Inflammatory macrophage (primary cell): ENCODE results near the gene FES.
"Not testable (repeated sequence)": the region's sequence is repeated elsewhere in the genome, so short reads cannot be mapped to it uniquely, and the experiment has no call there.

Experiments used
- DNase-seq, 2 donors: peaks; one replicate each; pipeline ENCODE4 v3.0.0-alpha.2; 2020 to 2022

Gene FES

GRCh38 chr15:90862487-90862886 lies 21.8 kb upstream of the FES start:
- no peak for DNase-seq

- peak; percentile 90 to 93 for DNase-seq
These were observed 21.1 kb upstream of the FES start for GRCh38 chr15:90862964-90863778.

DNA sequence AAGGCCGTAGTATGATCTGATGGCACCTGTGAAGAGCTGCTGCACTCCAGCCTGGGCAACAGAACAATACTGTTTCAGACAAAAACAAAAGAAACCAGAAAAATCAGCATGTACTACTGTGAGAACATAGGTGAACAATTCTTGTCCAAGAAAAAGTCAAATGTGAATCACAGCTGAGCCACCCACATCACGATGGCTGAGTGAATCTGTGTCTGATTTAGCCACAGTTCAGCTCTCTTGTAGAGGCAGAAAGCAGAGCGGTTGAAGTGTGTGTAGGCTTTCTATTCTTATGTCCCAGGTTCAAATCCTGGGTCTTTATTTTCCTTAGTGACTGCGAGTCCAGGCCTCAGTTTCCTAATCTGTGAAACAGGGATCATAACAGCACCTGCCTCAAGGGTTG lies 20.3 kb upstream of the FES start:
- peak in 1 of 2 donors; percentile 53 for DNase-seq

- DNase-seq = no peak
These were observed 19.8 kb upstream of the FES start for GRCh38 chr15:90864507-90864906.

DNA sequence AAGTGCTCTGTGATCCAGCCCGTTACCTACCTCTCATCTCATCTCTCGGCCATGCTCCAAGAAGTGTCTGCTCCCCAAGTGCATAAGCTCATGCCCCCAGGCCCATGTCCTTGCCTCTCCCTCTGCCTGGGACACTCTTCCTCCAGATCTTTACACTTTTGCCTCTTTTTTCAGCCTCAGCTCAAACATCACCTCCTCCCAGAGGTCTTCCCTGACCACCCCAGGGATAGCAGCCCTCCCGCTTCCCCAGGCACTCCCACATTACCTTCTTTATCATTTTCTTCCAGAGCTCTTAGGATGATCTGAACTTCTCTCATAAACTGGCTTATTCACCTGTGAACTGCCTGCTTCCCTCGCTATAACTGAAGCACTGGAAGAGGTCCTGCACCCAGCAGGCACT lies 18.6 kb upstream of the FES start:
- no peak for DNase-seq

- DNase-seq = no peak
These were observed 18.1 kb upstream of the FES start for GRCh38 chr15:90866161-90866715.

DNA sequence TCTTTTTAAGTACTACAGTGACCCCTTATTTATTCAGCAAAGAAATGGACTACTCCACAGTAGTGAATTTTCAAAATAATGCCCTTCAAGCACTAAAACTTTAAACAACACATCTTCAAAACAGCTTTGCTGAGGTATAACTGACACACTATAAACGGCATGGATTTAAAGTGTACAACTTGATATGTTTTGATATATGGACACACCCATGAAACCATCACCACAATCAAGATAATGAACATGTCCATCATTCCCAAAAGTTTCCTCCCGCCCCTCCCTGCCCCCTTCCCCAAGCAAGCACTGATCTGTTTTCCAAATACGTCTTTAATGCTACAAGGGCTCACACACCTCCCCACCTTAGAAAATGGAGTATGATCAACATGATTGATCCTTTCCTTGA lies 17.5 kb upstream of the FES start:
- DNase-seq = no peak

GRCh38 chr15:90868261-90868689 lies 16.0 kb upstream of the FES start, which contains the start of gene FURIN:
Gene FURIN, plus strand, starts transcription at chr15:90868588. Its CDS starts 7,153 bp downstream, at chr15:90875741.
- DNase-seq = peak; percentile 70 to 88

DNA sequence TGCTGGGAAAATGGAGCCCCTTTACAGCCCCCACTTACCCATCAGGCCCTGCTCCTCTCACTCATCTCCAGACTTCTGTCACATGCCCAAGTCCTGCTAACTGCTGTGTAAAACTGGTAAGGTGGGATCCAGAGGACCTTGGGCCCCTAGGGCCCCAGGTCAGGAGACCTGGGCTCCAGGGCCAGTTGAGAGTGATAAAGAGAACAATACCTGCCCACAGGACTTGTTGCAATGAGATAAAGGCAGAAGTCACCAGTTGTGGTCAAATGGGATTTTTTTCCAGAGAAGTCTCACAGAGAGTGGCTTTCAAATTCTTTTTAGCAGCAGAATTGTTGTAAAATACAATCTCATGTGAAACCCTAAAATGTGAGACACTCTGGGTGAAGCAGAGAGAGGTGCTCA lies 15.2 kb upstream of the FES start:
- no peak for DNase-seq

GRCh38 chr15:90869601-90870353 lies 14.5 kb upstream of the FES start:
- DNase-seq = peak; percentile 91 to 96

GRCh38 chr15:90870354-90871138 lies 13.8 kb upstream of the FES start:
- no peak for DNase-seq

DNA sequence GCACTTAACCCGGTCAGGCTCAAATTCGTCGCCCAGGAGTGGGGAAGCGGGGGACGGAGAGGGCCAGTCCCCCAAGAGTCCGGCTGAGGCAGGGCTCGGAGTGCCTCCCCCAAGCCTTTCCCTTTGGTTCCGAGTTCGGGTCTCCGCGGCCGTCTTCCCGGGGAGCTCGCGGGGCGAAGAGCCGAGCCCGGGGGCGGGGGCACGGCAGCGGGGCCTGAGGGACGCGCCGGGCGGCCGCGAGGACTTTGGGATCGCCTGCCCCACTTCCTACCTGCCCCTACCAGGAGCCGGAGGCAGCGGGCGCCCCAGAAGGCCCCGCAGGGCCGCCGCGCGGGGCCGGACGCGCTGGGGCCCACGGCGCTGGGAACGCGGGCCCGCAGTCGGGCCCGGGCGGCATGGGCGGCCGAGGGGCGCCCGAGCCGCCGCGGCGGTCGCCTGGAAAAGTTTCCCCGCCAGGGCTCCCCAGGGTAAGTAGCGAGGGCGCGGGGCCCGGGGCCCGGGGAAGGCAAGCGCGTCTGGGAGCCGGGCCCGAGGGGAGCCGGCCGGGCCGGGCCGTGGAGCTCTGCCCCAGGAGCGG lies 13.1 kb upstream of the FES start:
- DNase-seq = peak; percentile 12 to 32

DNA sequence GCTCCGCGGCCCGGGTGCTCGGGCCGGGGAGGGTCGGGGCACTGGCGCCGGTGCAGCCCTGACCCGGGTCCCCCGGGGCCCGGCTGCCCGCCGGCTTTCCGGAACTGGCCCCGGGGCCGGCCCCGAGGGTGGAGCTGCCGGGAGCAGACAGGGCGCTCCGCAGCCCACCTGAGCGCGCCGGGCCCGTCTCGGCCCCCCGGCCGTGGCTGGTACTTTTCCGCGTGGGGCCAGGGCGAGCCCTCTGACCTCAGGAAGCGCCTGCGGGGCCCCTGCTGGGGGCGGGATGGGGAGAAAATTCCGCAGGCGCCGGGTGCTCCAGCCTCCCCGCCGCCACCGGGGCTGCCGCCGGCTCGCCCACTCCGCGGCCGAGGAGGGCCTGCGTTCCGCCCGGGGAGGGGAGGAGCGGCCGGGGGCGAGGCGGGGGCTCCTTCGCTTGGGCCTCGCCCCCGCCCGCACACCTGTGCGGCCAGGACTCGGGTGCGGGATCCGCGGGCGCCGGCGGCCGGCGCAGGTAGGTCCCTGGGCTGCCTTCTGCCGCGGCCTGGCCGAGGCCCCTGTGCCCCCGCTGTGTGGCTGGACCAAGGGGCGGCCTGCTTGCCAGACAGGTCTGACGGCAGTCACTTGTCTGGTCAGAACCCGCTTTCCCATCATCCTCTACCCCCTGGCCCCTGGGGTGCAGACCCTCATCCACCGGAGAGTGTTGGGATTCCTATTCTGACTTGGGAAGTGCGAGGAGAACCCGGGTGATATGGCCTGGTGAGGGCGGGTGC lies 12.4 kb upstream of the FES start:
- DNase-seq = peak in 1 of 2 donors; percentile 21

- peak; percentile 37 to 69 for DNase-seq
These were observed 11.7 kb upstream of the FES start for GRCh38 chr15:90872486-90873184.

DNA sequence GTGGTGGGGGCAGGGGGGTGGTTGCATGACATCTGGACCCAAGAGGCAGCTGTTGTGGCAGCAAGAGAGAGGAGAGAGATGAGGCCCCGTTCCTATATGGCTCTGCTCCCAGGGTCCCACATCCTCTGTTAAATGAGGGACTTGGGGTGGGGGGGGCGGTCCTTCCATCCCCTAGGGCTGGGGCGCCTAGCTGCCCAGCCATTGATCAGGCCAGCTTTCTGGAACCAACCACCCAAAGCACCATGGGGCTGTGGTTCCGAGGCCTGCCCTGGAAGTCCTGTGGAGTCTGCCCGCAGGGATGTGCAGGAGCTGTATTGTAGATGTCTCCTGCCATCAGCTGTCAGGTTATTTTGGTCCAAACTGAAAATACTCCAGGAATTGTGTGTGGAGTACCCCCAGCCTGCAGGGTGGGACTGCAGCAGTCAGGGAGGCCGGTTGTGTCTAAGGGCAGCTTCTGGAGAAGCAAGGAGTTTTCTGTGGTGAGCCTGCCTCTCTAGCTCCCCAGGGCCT lies 10.8 kb upstream of the FES start:
- DNase-seq = no peak

- no peak for DNase-seq
These were observed 10.2 kb upstream of the FES start for GRCh38 chr15:90873998-90874605.

DNA sequence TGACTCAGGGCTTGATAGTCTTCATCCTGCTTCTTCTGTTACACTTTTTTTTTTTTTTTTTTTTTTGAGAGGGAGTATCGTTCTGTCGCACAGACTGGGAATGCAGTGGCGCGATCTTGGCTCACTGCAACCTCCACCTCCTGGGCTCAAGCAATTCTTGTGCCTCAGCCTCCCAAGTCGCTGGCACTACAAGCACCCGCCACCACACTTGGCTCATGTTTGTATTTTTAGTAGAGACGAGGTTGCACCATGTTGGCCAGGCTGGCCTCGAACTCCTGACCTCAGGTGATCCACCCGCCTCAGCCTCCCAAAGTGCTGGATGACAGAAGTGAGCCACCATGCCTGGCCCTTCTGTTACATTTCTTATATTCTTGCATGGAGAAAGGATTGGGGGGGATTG lies 9.3 kb upstream of the FES start:
- DNase-seq = not testable (repeated sequence)

DNA sequence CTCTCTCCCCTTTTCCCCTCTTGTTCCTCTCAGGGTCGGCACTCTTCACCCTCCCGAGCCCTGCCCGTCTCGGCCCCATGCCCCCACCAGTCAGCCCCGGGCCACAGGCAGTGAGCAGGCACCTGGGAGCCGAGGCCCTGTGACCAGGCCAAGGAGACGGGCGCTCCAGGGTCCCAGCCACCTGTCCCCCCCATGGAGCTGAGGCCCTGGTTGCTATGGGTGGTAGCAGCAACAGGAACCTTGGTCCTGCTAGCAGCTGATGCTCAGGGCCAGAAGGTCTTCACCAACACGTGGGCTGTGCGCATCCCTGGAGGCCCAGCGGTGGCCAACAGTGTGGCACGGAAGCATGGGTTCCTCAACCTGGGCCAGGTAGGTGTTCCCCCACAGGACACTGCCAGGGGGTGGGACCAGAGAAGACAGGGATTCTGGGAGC lies 8.7 kb upstream of the FES start:
- DNase-seq = no peak

DNA sequence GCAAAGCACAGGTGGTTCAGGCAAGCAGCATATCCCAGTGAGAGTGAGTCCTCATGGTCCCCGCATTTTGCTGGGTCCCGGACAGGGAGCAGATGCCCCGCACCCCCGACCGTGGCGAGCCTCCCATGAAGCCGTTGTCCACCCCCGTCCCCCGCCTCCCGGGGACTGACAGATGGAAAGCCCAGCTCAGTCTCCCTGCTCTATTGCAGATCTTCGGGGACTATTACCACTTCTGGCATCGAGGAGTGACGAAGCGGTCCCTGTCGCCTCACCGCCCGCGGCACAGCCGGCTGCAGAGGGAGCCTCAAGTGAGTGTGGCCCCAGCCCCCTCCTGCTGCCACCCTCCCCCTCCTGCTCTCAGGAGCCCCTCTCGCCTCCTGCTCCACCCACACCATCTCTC lies 8.3 kb upstream of the FES start:
- no peak for DNase-seq

- DNase-seq = no peak
These were observed 7.7 kb upstream of the FES start for GRCh38 chr15:90876512-90877170.
